EL (cell line): ENCODE data around the gene BSND.
"Not testable (repeated sequence)": the region's sequence is repeated elsewhere in the genome, so short reads cannot be mapped to it uniquely, and the experiment has no call there.

Experiments used
- DNase-seq: peaks from one replicate; pipeline ENCODE4 v3.0.0-alpha.2; 2016

BSND gene

GRCh38 chr1:55024163-55024562 is 25.4 kb downstream of the BSND start:
- DNase-seq: not testable (repeated sequence)

DNA sequence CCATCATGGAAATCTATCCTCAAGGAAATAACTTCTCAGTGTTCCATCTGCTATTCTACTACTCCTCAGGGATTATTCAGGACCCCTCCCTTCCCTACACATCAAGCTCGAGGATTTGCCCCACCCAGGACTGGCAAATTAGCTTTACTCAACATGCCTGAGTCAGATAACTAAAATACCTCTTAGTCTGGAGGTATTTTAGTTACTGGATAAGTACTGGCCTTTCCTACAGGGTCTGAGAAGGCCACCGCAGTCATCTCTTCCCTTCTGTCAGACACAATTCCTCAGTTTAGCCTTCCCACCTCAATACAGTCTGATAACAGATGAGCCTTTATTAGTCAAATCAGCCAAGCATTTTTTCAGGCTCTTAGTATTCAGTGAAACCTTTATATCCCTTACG is 27.9 kb downstream of the BSND start:
- not testable (repeated sequence) for DNase-seq

DNA sequence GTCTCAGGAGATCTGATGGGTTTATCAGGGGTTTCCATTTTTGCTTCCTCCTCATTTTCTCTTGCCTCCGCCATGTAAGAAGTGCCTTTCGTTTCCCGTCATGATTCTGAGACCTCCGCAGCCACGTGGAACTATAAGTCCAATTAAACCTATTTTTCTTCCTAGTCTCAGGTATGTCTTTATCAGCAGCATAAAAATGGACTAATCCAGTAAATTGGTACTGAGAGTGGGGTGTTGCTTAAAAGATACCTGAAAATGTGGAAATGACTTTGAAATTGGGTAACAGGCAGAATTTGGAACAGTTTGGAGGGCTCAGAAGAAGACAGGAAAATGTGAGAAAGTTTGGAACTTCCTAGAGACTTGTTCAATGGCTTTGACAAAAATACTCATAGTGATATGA is 32.4 kb downstream of the BSND start:
- not testable (repeated sequence) for DNase-seq

DNA sequence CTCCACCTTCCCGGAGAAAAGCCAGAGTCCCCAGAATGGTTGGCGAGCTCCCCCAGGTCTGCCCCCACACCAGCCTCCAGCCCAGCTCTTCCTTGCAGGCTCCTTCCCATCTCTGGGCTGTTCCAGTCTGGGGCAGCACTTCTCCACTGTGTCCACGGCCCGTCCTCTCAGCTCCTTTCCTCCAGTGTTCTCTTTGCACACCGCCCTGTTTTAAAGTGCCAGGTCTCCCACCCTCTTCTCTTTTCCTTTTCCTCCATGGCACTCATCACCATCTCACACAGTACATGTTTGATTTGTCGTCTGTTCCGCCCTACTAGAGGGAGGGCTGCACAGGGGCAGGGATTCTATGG is 34.5 kb downstream of the BSND start:
- no peak for DNase-seq

DNA sequence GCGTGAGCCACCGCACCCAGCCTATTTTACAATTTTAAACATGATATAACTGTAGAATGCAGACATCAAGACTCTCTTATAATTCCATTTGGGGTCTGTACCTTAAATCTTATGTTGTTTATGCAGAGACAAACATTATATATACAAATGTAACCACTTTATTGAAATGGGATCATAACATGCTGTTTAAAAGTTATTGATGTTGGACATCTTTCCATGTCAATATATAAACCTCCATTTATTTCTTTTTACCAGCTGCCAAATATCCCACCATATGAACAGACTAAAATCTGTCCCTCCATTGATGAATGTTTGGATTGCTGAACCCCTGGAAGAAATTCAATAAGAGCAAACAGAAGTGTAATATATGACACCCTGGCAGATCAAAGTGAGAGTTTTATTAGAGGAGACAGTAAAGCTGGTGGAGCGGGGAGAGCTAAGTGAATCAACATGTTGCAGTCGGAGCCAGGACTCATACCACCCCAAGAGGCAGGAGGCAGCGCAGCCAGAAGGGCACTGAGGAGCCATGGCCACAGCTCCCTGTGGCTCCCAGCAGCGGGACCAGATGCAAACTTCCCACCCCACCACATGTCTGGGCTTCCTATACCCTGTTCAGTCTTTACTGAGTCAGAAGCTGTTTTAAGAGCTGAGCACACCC is 35.9 kb downstream of the BSND start:
- DNase-seq: no peak

- no peak for DNase-seq
Measured at GRCh38 chr1:55035904-55036303, 37.2 kb downstream of the BSND start.

GRCh38 chr1:55037733-55038551 is 39.2 kb downstream of the BSND start:
- DNase-seq: no peak

GRCh38 chr1:55038552-55038838 is 39.8 kb downstream of the BSND start:
- DNase-seq: no peak

GRCh38 chr1:55038974-55039341 is 40.2 kb downstream of the BSND start:
- no peak for DNase-seq

- DNase-seq: peak; percentile 40
Measured at GRCh38 chr1:55039342-55040082, 40.8 kb downstream of the BSND start, which contains the start of gene PCSK9. Gene PCSK9, plus strand, starts transcription at chr1:55039548. Its CDS starts 290 bp downstream, at chr1:55039838.

DNA sequence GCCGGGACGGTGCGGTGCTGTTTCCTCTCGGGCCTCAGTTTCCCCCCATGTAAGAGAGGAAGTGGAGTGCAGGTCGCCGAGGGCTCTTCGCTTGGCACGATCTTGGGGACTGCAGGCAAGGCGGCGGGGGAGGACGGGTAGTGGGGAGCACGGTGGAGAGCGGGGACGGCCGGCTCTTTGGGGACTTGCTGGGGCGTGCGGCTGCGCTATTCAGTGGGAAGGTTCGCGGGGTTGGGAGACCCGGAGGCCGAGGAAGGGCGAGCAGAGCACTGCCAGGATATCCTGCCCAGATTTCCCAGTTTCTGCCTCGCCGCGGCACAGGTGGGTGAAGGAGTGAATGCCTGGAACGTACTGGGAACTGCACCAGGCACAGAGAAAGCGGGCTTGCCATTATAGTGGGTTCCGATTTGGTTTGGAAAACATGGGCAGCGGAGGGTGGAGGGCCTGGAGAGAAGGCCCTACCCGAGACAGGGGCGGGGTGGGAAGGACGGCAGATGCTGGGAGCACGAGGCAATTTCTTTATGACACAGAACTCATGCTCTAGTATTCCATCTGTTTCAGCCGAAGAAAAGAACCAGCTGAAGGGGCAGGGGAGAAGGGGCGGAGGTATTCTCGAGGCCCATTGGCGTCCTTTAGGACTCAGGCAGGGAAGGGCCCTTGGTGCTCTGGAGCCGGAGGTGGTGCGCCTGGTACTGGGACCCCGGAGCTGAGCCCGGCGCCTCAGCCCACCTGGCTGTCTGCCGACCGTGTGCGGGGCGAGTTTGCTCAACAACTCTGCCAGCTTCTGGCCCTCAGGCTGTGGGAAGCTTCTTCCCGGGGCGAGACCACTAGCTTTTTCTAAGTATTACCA is 41.6 kb downstream of the BSND start:
- DNase-seq: no peak

- DNase-seq: no peak
Measured at GRCh38 chr1:55040933-55041494, 42.3 kb downstream of the BSND start.

- DNase-seq: no peak
Measured at GRCh38 chr1:55041613-55042012, 42.9 kb downstream of the BSND start.

DNA sequence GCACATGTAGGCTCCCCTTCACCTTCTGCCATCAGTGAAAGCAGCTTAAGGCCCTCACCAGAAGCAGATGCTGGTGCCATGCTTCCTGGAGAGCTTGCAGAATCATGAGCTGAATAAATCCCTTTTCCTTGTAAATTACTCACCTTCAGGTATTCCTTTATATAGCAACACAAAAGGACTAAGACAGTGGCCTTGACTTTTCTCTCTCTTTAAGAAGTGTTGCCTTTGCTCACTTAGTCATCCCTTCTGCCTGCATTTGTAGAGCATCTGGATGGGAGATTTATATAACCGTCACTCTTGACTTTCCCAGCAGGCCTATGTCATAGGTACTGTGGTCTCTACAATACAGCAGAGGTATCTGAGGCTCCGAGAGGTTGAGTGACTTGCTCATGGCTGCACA is 44.3 kb downstream of the BSND start:
- no peak for DNase-seq

DNA sequence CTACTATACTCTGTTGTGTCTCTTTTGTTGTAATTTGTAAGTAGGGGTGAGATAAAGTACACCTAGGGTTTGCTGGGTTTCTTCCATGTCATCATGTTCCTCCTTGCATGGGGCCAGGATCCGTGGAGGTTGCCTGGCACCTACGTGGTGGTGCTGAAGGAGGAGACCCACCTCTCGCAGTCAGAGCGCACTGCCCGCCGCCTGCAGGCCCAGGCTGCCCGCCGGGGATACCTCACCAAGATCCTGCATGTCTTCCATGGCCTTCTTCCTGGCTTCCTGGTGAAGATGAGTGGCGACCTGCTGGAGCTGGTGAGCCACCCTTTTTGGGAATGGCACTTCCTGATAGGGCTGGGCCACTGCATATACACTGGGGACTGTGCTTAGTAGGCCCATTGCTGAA is 45.0 kb downstream of the BSND start:
- no peak for DNase-seq

DNA sequence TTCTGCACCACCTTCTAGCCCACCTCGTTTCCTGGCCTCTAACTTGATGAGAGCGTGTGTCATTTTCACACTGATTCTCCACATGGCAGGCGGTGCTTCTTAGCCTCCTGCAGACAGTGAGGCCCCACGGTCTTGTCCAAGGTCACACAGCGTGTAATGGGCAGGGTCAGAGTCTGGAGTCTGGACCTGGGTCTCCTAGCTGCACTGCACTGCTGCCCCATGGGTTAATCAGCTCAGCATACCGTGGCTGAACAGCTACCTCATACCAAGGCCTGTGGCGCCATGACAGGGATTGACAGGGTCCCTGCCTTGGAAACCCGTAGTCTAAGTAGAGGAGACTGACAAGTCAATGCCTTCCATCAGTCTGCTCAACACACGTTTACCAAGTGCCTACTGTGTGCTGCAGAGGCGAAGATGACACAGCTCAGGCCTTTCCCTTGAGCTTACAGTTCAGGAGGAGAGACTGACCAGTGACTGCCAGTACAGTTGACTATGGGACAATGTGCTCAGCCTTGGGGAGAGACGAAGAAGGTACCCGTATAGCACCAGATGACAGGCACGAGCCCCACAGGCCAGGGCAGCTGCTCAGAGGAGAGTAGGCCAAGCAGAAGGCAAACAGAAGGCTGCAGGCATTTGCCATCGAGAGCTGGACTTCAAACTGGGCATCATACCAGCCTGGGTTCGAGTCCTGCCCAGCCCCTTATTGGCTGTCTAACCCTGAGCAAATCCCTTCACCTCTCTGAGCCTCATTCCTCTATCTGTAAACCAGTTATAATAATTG is 46.1 kb downstream of the BSND start:
- no peak for DNase-seq

- no peak for DNase-seq
Measured at GRCh38 chr1:55045430-55045829, 46.7 kb downstream of the BSND start.

DNA sequence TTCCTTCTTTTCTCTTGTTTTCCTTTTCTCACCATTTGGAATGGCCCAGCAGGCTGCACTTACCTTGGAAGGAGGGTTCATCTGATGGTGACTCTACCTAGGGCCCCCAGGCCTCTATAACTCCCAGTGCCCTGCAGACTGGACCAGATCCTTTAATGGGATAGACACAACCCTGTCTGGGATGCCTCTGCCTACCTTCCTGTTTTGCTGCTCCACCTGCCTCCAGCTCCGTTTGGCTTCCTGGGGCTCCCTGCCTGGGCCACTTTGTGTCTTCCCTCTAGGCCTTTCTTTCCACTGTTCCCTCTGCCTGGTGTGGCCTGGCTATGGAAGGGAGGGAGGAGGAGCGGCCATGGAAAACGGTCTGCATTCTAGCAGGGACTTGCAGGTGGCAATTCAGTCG is 48.1 kb downstream of the BSND start:
- no peak for DNase-seq

- DNase-seq: no peak
Measured at GRCh38 chr1:55047611-55048010, 48.9 kb downstream of the BSND start.

- no peak for DNase-seq
Measured at GRCh38 chr1:55048453-55049270, 49.9 kb downstream of the BSND start.

- no peak for DNase-seq
Measured at GRCh38 chr1:55049271-55049913, 50.7 kb downstream of the BSND start.
